IMR-90 (cell line): ENCODE results near the gene TRIM66. TPM values are rescaled to one million over a fixed set of nuclear protein-coding genes. Genes with fewer than 3 reads are reported as not detected.

Experiments
- ATAC-seq: fragments of 200-7000 bp; cut with Tn5 transposase; 2 replicates; pipeline ENCODE4 v1.9.1; 2020; ENCODE audit warnings: low read depth, mild to moderate bottlenecking, moderate library complexity
- BruUV-seq: library from RNA; stranded (reverse); fragments of 400-500 nt; replicated peaks from 2 replicates; lab custom pipeline; 2021; lab: Mats Ljungman, UMichigan
- CTCF ChIA-PET: fragments of 300-600 bp; formaldehyde crosslinking; extraction: SDS; loops from one replicate; lab custom pipeline; 2021; ENCODE audit warnings: antibody characterized with exemption; lab: Yijun Ruan, JAX
- POLR2A ChIA-PET: fragments of 300-600 bp; sonication (Branson Sonifier 250); formaldehyde crosslinking; loops from one replicate; lab custom pipeline; 2022; ENCODE audit warnings: antibody characterized with exemption; ENCODE audit not compliant: unreplicated experiment; lab: Charles Lee
- DNase-seq: peaks from one replicate; pipeline ENCODE4 v3.0.0; 2013
- H2AFZ ChIP-seq: replicated peaks from 2 replicates; pipeline ENCODE3; 2013; ENCODE audit warnings: low read length, mild to moderate bottlenecking; ENCODE audit not compliant: poor library complexity
- H2AK5ac ChIP-seq: 2 replicates; pipeline ENCODE4 v1.6.1; 2013; ENCODE audit warnings: low read depth, low read length, inconsistent platforms
- H2AK9ac ChIP-seq: replicated peaks from 2 replicates; pipeline ENCODE3; 2013; ENCODE audit warnings: mild to moderate bottlenecking, low read depth, low read length, moderate library complexity; ENCODE audit not compliant: poor library complexity
- H2BK120ac ChIP-seq: 2 replicates; pipeline ENCODE4 v1.6.1; 2013; ENCODE audit warnings: low read depth, low read length, inconsistent platforms
- H2BK15ac ChIP-seq: 3 replicates; pipeline ENCODE4 v1.6.1; 2013; ENCODE audit warnings: low read depth, low read length, inconsistent platforms
- H2BK20ac ChIP-seq: 2 replicates; pipeline ENCODE4 v1.6.1; 2013; ENCODE audit warnings: low read depth, mild to moderate bottlenecking, inconsistent platforms, low read length, moderate library complexity
- H2BK5ac ChIP-seq: 2 replicates; pipeline ENCODE4 v1.6.1; 2013; ENCODE audit warnings: mild to moderate bottlenecking, low read depth, low read length, inconsistent platforms; ENCODE audit not compliant: poor library complexity, severe bottlenecking
- H3K14ac ChIP-seq: replicated peaks from 2 replicates; pipeline ENCODE4 v1.6.1; 2013; ENCODE audit warnings: low read depth, low read length, inconsistent platforms
- H3K18ac ChIP-seq: 2 replicates; pipeline ENCODE4 v1.6.1; 2013; ENCODE audit warnings: low read depth, low read length, control low read depth
- H3K23ac ChIP-seq: 2 replicates; pipeline ENCODE4 v1.6.1; 2013; ENCODE audit warnings: low read depth, low read length, inconsistent platforms
- H3K27ac ChIP-seq: 2 replicates; pipeline ENCODE4 v1.5.1; 2013; ENCODE audit warnings: mild to moderate bottlenecking, control low read depth, low read length; ENCODE audit not compliant: insufficient read depth
- H3K27me3 ChIP-seq: 2 replicates; pipeline ENCODE4 v1.6.1; 2013; ENCODE audit warnings: low read length; ENCODE audit not compliant: control insufficient read depth, insufficient read depth
- H3K36me3 ChIP-seq: 2 replicates; pipeline ENCODE4 v1.6.1; 2013; ENCODE audit warnings: low read length, mixed read lengths; ENCODE audit not compliant: control insufficient read depth, insufficient read depth
- H3K4ac ChIP-seq: 2 replicates; pipeline ENCODE4 v1.6.1; 2013; ENCODE audit warnings: low read depth, low read length, inconsistent platforms
- H3K4me1 ChIP-seq: 2 replicates; pipeline ENCODE4 v1.6.1; 2013; ENCODE audit warnings: low read length, mixed read lengths; ENCODE audit not compliant: control insufficient read depth, insufficient read depth
- H3K4me2 ChIP-seq: 2 replicates; pipeline ENCODE4 v1.6.1; 2013; ENCODE audit warnings: low read depth, mild to moderate bottlenecking, control low read depth, low read length, moderate library complexity
- H3K4me3 ChIP-seq: 2 replicates; pipeline ENCODE4 v1.5.1; 2013; ENCODE audit warnings: low read depth, mild to moderate bottlenecking, control low read depth, low read length, moderate library complexity; ENCODE audit not compliant: insufficient read depth
- H3K56ac ChIP-seq: 2 replicates; pipeline ENCODE4 v1.6.1; 2013; ENCODE audit warnings: low read length, inconsistent platforms; ENCODE audit not compliant: insufficient read depth; ENCODE audit errors: extremely low read depth
- H3K79me1 ChIP-seq, 2 experiments: 2 replicates each; pipeline ENCODE4 v1.6.1; 2013; ENCODE audit warnings: low read length in 2 of 2, inconsistent platforms in 1 of 2, low read depth in 1 of 2
- H3K9ac ChIP-seq: 2 replicates; pipeline ENCODE4 v1.6.1; 2013; ENCODE audit warnings: low read depth, low read length, control low read depth
- H3K9me1 ChIP-seq: 2 replicates; pipeline ENCODE4 v1.6.1; 2013; ENCODE audit warnings: low read length, inconsistent platforms; ENCODE audit not compliant: insufficient read depth
- H3K9me3 ChIP-seq: 2 replicates; pipeline ENCODE4 v1.6.1; 2013; ENCODE audit warnings: low read length; ENCODE audit not compliant: control insufficient read depth, insufficient read depth
- H4K20me1 ChIP-seq: 2 replicates; pipeline ENCODE4 v1.6.1; 2013; ENCODE audit warnings: low read length, inconsistent platforms; ENCODE audit not compliant: insufficient read depth
- H4K5ac ChIP-seq: 2 replicates; pipeline ENCODE4 v1.6.1; 2013; ENCODE audit warnings: mild to moderate bottlenecking, low read depth, low read length, control low read depth
- H4K8ac ChIP-seq, 2 experiments: 2 replicates each; pipeline ENCODE4 v1.6.1; 2013; ENCODE audit warnings: low read depth in 2 of 2, low read length in 2 of 2, control low read depth in 1 of 2, inconsistent platforms in 1 of 2
- H4K91ac ChIP-seq: 2 replicates; pipeline ENCODE4 v1.6.1; 2013; ENCODE audit warnings: low read depth, low read length, inconsistent platforms; ENCODE audit not compliant: insufficient read depth
- BHLHE40 ChIP-seq: fragments of 150-350 bp; IDR thresholded peaks from 2 replicates; pipeline ENCODE4 v1.6.1; 2016; ENCODE audit warnings: mild to moderate bottlenecking, low read depth, low read length
- CEBPB ChIP-seq: IDR thresholded peaks from 2 replicates; pipeline ENCODE4 v1.6.1; 2012; ENCODE audit warnings: low read depth, low read length, improper control_type of control experiment
- FOS ChIP-seq: fragments of 150-350 bp; IDR thresholded peaks from 2 replicates; pipeline ENCODE4 v1.6.1; 2016; ENCODE audit warnings: low read depth, low read length
- MAZ ChIP-seq: IDR thresholded peaks from 2 replicates; pipeline ENCODE4 v1.6.1; 2012; ENCODE audit warnings: low read depth, mild to moderate bottlenecking, low read length, improper control_type of control experiment, moderate library complexity, borderline replicate concordance
- MXI1 ChIP-seq: IDR thresholded peaks from 2 replicates; pipeline ENCODE4 v1.6.1; 2012; ENCODE audit warnings: low read depth, mild to moderate bottlenecking, low read length, moderate library complexity, borderline replicate concordance
- NFE2L2 ChIP-seq: fragments of 150-350 bp; IDR thresholded peaks from 2 replicates; pipeline ENCODE4 v1.6.1; 2016; ENCODE audit warnings: low read depth, mild to moderate bottlenecking, low read length
- WGBS, 2 experiments: methylation state at CpG; one replicate each; pipeline versions ENCODE4 v1.1.5 to v1.1.7; 2013; ENCODE audit warnings: missing lambda C conversion rate in 2 of 2; ENCODE audit not compliant: insufficient read length in 1 of 2; ENCODE audit errors: extremely low coverage in 2 of 2; 5-methylcytosine and 5-hydroxymethylcytosine counted together
- dilution Hi-C: fragments of 300-500 bp; cut with HindIII; formaldehyde crosslinking; loops from one replicate; pipeline ENCODE4 v1.14.3; 2018; ENCODE audit warnings: low sequenced_read_pairs; ENCODE audit not compliant: unreplicated experiment
- in situ Hi-C: fragments of 300-500 bp; cut with MboI; formaldehyde crosslinking; loops from 3 replicates; pipeline ENCODE4 v1.14.3; 2019; ENCODE audit warnings: low sequenced_read_pairs, inconsistent platforms, mixed read lengths
- intact Hi-C: fragments of 100-400 bp; cut with micrococcal nuclease; formaldehyde crosslinking; loops from 2 replicates; pipeline ENCODE4 v1.10.0; 2022
- polyA plus RNA-seq, 3 experiments: library from polyadenylated mRNA; depleted of rRNA; stranded (reverse); fragments of >200 nt; gene quantifications; 2 replicates each; pipeline ENCODE4 v1.2.3, GENCODE V29; 2012; ENCODE audit warnings: low replicate concordance in 1 of 3
- total RNA-seq: library from RNA; depleted of rRNA; stranded (reverse); fragments of >200 nt; gene quantifications from 2 replicates; pipeline ENCODE4 v1.2.3, GENCODE V29; 2012
- TF ChIP-seq, protein P1 (sequence below): fragments of 150-350 bp; IDR thresholded peaks from 2 replicates; pipeline ENCODE4 v1.6.1; 2016; ENCODE audit warnings: low read depth, mild to moderate bottlenecking, low read length, moderate library complexity, borderline replicate concordance
- TF ChIP-seq, protein P2 (sequence below): conservative IDR thresholded peaks from 2 replicates; pipeline ENCODE4 v1.5.1; 2012; ENCODE audit warnings: mild to moderate bottlenecking, low read depth, low read length, improper control_type of control experiment
- TF ChIP-seq, protein P3 (sequence below): fragments of 150-350 bp; IDR thresholded peaks from 2 replicates; pipeline ENCODE4 v1.6.1; 2017; ENCODE audit warnings: mild to moderate bottlenecking, antibody characterized with exemption, low read length, low read depth

TRIM66 gene
- total and polyA plus RNA-seq, 2 of the 4 experiments (the other 2 are of a cell fraction): 4.4 to 5.0 TPM

DNA sequence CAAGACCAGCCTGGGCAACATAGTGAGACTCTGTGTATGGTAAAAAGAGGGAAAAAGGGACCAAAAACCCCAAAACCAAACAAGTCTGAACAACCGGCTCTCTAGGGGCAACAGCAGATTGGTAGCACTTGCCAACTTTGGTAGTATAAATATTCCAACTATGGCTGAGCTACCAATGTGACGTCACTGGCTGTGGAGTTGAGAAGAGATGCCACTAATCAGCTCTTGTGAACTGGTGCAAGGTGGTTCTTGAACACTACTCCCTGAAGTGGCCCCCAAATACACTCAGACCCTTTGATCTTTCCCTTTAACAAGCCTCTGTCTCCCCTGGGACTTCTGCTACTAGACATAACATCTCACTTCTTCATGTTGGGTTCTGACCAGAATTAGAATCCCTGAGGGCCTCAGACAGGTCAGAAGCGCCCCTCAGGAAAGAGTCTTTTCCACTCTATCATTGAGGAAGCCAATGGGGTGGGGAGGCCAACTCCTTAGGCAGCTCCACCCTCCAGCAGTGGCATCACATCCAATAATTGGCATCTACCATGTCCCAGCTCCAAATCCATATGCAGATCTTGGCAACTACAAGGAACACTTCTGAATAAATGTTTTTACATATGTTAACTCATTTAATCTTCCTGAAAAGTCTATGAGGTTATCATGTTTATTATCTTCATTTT lies 49.3 kb upstream of the TRIM66 start (continued):
- no peak for TF ChIP-seq MAZ

DNA sequence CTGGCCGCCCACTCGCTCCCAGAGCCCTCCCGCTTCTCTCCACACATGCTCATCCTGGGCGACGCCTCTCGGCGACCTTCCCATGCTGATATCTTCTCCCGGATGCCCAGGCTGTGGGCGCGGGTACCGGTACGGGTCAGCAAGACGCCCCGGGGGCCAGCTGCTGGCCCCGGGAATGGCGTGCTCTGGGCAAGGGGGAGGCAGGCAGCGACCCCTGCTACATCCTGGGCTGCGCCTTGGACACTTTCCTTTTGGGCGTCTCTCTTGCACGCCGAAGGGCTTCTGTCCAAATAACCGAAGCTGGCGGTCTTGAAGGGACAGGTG lies 48.2 kb upstream of the TRIM66 start:
- no peak overlapping the region for H4K5ac ChIP-seq
- H3K4me2 ChIP-seq: no peak overlapping the region
- no peak for ATAC-seq
- H4K91ac ChIP-seq: no peak overlapping the region
- H3K9me3 ChIP-seq: no peaks in the 10 kb centered on the region
- ChIA-PET POLR2A (interaction anchor here (0.6 kb wide), 1 partner anchor 17 kb away, joined by 3 read pairs; no protein-coding TSS in a partner anchor), CTCF (no interaction called here)
- no peak overlapping the region for H3K18ac ChIP-seq
- no peak overlapping the region for H3K23ac ChIP-seq
- no peak overlapping the region for H2BK20ac ChIP-seq
- peaks cover 28% of the 10 kb centered on the region for H3K36me3 ChIP-seq
- dilution Hi-C loops: no loop called here
- no peak overlapping the region for H4K8ac ChIP-seq
- peaks cover 9% of the 10 kb centered on the region; the same call in 1 of the 2 replicates for H4K20me1 ChIP-seq
- no peak overlapping the region for H2AK9ac ChIP-seq
- H2BK5ac ChIP-seq: no peak overlapping the region
- TF ChIP-seq MAZ (no peak), CEBPB (no peak), BHLHE40 (no peak), FOS (no peak), MXI1 (no peak), NFE2L2 (no peak)
- TF ChIP-seq, protein P1, sequence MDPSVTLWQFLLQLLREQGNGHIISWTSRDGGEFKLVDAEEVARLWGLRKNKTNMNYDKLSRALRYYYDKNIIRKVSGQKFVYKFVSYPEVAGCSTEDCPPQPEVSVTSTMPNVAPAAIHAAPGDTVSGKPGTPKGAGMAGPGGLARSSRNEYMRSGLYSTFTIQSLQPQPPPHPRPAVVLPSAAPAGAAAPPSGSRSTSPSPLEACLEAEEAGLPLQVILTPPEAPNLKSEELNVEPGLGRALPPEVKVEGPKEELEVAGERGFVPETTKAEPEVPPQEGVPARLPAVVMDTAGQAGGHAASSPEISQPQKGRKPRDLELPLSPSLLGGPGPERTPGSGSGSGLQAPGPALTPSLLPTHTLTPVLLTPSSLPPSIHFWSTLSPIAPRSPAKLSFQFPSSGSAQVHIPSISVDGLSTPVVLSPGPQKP: no peak
- TF ChIP-seq, protein P2, sequence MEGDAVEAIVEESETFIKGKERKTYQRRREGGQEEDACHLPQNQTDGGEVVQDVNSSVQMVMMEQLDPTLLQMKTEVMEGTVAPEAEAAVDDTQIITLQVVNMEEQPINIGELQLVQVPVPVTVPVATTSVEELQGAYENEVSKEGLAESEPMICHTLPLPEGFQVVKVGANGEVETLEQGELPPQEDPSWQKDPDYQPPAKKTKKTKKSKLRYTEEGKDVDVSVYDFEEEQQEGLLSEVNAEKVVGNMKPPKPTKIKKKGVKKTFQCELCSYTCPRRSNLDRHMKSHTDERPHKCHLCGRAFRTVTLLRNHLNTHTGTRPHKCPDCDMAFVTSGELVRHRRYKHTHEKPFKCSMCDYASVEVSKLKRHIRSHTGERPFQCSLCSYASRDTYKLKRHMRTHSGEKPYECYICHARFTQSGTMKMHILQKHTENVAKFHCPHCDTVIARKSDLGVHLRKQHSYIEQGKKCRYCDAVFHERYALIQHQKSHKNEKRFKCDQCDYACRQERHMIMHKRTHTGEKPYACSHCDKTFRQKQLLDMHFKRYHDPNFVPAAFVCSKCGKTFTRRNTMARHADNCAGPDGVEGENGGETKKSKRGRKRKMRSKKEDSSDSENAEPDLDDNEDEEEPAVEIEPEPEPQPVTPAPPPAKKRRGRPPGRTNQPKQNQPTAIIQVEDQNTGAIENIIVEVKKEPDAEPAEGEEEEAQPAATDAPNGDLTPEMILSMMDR: no peak
- TF ChIP-seq, protein P3, sequence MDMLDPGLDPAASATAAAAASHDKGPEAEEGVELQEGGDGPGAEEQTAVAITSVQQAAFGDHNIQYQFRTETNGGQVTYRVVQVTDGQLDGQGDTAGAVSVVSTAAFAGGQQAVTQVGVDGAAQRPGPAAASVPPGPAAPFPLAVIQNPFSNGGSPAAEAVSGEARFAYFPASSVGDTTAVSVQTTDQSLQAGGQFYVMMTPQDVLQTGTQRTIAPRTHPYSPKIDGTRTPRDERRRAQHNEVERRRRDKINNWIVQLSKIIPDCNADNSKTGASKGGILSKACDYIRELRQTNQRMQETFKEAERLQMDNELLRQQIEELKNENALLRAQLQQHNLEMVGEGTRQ: no peak
- no peak for DNase-seq
- 0 out of 2 replicates have a peak overlapping the region, but pooled peaks have one; percentile 21 for H2AK5ac ChIP-seq
- no peak overlapping the region for H3K4ac ChIP-seq
- intact Hi-C loops: no loop called here
- H3K27me3 ChIP-seq: no peaks in the 10 kb centered on the region
- no peak overlapping the region for H3K14ac ChIP-seq
- peaks cover 25 to 93% of the 10 kb centered on the region in 2 experiments for H3K79me1 ChIP-seq
- peaks cover 52% of the 10 kb centered on the region for H3K9me1 ChIP-seq
- WGBS, 2 experiments: 95% methylated on average over 21 of the region's 23 CpGs; no CpG with 5 or more reads in 1 of the 2 experiments
- H3K9ac ChIP-seq: no peak overlapping the region
- no peak overlapping the region for H3K4me3 ChIP-seq
- no peak overlapping the region for H2BK15ac ChIP-seq
- no peak overlapping the region for H3K56ac ChIP-seq
- in situ Hi-C loops: no loop called here
- H2AFZ ChIP-seq: no peak overlapping the region
- peaks cover 37% of the 10 kb centered on the region for H3K4me1 ChIP-seq
- H3K27ac ChIP-seq: no peak overlapping the region
- H2BK120ac ChIP-seq: no peak overlapping the region
- no TSS peak for BruUV-seq
